HG03159 (cell line): ENCODE results near the gene TLE7.

ENCODE experiments used
- ATAC-seq: cut with Tn5 transposase; IDR thresholded peaks from one replicate; pipeline ENCODE4 v1.9.1; 2021; ENCODE audit warnings: mild to moderate bottlenecking, moderate library complexity; ENCODE audit not compliant: unreplicated experiment

Gene TLE7

GRCh38 chr16:71414038-71414437, 27.8 kb downstream of the TLE7 start:
- no peak for ATAC-seq

GRCh38 chr16:71413341-71413740, 28.5 kb downstream of the TLE7 start:
- no peak for ATAC-seq

GRCh38 chr16:71412270-71413160, 29.3 kb downstream of the TLE7 start:
- no peak for ATAC-seq

GRCh38 chr16:71410146-71410545, 31.7 kb downstream of the TLE7 start:
- ATAC-seq = no peak

GRCh38 chr16:71409011-71409775, 32.7 kb downstream of the TLE7 start:
- ATAC-seq = no peak

GRCh38 chr16:71408536-71408935, 33.3 kb downstream of the TLE7 start:
- ATAC-seq = no peak

- ATAC-seq = no peak
Measured at GRCh38 chr16:71407731-71408130, 34.1 kb downstream of the TLE7 start.

- no peak for ATAC-seq
Measured at GRCh38 chr16:71406724-71407123, 35.1 kb downstream of the TLE7 start.

GRCh38 chr16:71406316-71406715, 35.5 kb downstream of the TLE7 start:
- ATAC-seq = no peak

- no peak for ATAC-seq
Measured at GRCh38 chr16:71404364-71404763, 37.5 kb downstream of the TLE7 start.

- ATAC-seq = no peak
Measured at GRCh38 chr16:71402674-71403073, 39.2 kb downstream of the TLE7 start.

- ATAC-seq = no peak
Measured at GRCh38 chr16:71402007-71402406, 39.8 kb downstream of the TLE7 start.

GRCh38 chr16:71399801-71400563, 41.9 kb downstream of the TLE7 start:
- ATAC-seq = no peak

- ATAC-seq = no peak
Measured at GRCh38 chr16:71396594-71396993, 45.3 kb downstream of the TLE7 start.

- ATAC-seq = no peak
Measured at GRCh38 chr16:71389330-71389729, 52.5 kb downstream of the TLE7 start.

GRCh38 chr16:71387045-71387871, 54.6 kb downstream of the TLE7 start:
- no peak for ATAC-seq

- ATAC-seq = no peak
Measured at GRCh38 chr16:71384073-71384724, 57.7 kb downstream of the TLE7 start.

GRCh38 chr16:71383054-71383773, 58.6 kb downstream of the TLE7 start:
- ATAC-seq = no peak

- no peak for ATAC-seq
Measured at GRCh38 chr16:71380831-71381230, 61.0 kb downstream of the TLE7 start.
